NCI-H2171 treated with DMSO at 0.1 percent for 48 hours (cell line): ENCODE measurements around the gene RPRD1A.
A peak's percentile ranks its signal among the peaks of the same experiment; 100 is the strongest.
"Not testable (repeated sequence)": the region's sequence is repeated elsewhere in the genome, so short reads cannot be mapped to it uniquely, and the experiment has no call there.

Experiments
- DNase-seq: peaks from one replicate; lab custom pipeline; 2025; lab: John Stamatoyannopoulos, UW

RPRD1A gene, protein sequence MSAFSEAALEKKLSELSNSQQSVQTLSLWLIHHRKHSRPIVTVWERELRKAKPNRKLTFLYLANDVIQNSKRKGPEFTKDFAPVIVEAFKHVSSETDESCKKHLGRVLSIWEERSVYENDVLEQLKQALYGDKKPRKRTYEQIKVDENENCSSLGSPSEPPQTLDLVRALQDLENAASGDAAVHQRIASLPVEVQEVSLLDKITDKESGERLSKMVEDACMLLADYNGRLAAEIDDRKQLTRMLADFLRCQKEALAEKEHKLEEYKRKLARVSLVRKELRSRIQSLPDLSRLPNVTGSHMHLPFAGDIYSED

DNA sequence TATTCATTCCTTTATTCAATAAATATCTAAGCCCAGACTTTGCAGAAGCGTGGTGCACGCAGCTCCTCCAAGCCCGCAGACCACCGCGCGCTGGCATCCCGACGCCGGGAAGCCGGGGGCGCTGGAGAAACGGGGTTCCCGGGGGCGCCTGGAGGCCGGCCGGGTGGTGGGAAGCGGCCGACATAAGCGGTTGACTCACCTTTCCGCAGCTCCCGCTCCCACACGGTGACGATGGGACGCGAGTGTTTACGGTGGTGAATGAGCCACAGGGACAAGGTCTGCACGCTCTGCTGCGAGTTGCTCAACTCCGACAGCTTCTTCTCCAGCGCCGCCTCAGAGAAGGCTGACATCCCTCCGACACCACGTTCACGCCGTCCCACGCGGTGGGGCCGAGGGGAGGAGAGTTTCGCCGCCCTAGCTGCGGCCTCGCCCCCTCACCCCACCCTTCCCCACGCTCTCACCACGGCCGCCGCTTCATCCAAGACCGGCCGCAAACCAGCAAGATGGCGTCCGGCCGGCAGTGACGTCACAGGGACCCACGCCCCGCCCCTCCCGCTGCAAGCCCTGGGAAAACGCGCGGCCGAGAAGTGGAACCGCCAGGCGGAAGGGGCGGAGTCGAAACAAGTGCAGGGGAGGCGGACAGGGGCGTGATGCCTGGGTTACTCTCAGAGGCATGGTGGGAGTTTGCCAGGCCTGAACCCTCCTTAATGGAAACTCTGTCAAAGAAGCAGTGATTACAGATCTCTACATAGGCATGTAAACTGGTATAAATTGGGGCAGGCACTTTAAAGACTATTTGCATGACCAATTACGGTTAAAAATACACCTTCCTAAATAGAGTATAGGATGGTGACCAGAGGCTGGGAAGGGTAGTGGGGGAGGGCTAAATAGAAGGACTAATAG lies at the start of gene RPRD1A:
RPRD1A (minus strand) TSS at position 505 of the 903 bp plus-strand sequence; CDS start at position 350, 155 bp downstream.
- peak; percentile 97 for DNase-seq

DNA sequence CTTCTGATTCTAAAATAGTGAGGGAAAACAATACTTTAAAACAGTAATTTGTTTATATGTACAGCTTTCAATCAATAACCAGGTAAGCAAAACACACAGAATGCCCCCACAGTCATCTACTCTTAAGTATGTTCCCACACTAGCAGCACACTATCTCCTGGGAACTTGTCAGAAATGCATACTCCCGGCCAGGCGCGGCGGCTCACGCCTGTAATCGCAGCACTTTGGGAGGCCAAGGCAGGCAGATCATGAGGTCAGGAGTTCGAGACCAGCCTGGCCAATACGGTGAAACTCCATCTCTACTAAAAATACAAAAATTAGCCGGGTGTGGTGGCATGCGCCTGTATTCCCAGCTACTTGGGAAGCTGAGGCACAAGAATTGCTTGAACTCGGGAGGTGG lies 49.4 kb upstream of the RPRD1A start:
- not testable (repeated sequence) for DNase-seq

DNA sequence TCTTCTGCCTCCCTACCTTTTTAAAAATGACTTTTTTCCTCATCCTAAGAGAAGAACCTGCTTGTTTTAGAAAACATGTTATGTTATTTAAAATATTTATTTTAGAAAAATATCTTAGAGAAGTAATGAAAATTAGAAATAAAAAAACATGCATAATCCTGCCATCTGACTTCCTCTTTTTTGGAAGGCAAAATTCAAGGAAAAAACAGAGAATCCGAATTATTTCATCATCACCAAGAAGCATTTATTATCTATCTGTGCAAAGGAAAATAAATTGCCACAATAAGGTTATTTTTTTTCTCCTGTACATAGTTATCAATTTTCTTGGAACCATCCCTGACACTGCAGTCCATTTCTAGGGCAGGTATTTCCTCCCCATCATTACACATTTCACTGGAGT lies 47.4 kb upstream of the RPRD1A start:
- no peak for DNase-seq

DNA sequence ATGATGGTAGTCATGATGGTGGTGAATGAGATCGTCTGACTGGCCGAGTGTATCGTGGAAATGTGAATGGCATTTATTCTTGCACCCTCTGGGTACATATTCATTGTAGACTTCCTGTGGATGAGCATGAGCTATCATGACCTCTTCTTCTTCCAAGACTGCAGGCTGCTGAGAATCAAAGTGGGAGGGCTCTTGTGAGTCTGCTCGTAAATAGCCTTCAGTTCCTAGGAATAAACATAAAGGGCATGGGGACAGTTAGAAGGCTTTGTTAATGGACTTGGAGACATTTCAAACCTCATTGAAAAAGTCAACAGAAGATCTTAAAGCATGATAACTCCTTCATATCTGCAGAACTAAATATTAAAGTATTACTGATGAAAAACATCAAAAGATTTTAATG lies 46.9 kb upstream of the RPRD1A start:
- no peak for DNase-seq

DNA sequence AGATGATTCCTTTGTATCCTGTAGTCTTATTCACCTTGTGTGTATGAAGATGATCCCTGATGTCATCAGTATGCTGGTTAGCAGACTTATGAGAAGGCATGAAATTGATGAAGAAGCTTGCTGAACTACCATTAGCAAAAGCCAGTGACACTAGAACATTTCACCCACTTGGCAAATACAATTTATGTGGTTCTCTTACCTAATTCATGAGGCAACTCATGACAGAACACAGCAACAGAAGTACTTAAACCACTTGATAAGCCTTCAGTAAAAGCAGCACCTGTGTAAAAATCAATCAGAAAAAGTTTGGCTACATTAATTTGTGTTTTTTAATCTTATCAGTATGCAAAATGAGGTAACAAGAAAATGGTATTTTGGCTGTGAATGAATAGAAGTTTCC lies 44.9 kb upstream of the RPRD1A start:
- no peak for DNase-seq

DNA sequence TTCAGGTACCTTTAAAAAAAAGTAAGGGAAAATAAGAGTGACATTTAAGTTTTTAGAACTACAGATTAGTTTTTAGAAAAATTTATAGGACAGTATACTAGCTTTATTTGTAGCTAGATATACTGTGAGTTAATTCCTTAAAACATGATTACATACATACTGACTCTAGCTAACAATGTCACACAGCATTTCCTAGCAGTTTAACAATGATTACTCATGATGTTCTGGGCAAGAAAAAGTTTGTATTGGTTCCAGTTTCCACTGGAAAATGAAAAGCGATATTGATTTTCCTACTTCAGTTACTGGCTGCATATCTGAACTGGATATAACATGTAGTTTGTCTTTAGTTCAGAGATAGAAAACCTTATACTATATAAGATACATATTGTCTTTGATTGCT lies 42.4 kb upstream of the RPRD1A start:
- DNase-seq = no peak

DNA sequence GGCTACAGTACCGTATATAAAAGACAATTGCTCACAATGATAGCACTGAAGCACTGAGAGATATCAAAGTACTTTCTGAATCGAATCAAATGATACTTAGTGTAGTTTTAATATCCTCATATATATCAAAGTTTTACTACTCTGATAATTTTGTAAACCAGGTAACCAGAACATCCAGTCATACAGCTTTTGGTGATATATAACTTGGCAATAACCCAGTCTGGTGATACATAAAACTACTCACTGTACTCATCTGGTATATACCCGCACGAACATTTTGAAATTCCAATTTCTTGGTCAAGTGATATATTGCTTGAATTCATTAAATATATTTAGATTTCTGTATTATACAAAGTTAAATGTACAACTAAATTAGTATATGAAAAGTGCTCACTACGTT lies 41.2 kb upstream of the RPRD1A start:
- no peak for DNase-seq

DNA sequence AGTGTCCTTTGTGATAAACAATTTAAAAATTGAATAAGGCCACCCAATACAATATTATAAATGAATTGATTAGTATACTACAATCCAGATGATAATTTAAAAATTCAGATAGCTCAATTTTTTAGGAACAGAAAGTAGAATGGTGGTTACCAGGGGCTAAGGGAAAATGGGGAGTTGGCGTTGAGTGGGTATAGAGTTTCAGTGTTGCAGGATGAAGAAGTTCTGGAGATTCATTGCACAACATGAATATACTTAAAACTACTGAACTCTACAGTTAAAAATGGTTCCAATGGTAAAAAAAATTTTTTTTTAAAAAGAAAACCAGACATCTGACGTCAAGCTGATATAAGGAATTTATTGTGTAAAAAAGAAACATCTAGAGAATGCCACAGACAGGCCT lies 40.8 kb upstream of the RPRD1A start:
- no peak for DNase-seq

DNA sequence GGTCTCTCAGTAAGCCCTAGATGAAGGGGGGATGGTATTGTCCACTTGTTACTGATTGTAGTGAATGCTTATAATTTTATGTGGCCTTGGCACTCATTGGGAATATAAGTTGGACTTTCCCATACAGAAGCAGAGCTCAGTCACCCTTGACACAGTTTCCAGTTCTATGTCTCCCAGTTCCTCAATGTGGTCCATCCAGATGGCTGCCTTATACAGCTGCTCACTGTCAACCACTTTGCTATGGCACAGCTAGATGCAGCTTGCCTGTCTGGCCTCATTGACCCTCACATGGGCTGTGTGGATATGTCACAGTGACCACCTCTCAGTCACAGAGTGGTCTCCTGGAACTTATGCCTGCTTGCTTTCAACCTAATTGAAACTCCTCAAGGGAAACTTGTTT lies 40.1 kb upstream of the RPRD1A start:
- no peak for DNase-seq

DNA sequence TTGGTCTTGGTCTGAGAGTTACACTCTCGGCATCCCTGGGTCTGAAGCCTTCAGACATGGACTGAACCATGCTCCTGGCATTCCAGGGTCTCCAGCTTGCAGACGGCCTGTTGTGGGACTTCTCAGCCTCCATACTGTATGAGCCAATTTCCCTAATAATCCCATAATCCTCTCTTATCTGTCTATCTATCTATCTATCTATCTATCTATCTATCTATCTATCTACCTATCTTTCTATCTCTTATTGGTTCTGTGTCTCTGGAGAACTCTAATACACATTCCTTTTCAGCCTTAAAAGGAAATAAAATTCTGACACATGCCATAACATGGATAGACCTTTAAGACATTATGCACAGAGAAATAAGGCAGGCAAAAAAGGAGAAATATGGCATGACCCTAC lies 37.4 kb upstream of the RPRD1A start:
- DNase-seq = no peak

DNA sequence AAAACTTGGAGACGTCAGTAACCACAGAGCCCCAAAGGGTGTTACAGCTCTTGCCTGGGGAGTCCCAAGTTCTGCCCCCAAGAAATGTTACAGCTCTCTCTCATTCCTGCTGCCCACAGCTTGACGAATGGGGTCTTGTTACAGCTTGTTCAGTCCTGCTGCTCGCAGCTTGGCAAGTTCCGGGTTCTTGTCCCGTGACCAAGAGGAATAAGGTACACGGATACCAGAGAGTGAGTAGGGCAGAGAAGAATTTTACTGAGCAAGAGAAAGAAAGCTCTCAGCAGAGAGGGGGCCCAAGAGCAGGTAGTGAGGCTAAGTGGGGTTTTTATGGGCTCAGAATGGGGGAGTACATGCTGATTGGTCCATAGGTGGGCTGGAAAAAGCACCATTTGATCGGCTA lies 34.6 kb upstream of the RPRD1A start:
- no peak for DNase-seq

DNA sequence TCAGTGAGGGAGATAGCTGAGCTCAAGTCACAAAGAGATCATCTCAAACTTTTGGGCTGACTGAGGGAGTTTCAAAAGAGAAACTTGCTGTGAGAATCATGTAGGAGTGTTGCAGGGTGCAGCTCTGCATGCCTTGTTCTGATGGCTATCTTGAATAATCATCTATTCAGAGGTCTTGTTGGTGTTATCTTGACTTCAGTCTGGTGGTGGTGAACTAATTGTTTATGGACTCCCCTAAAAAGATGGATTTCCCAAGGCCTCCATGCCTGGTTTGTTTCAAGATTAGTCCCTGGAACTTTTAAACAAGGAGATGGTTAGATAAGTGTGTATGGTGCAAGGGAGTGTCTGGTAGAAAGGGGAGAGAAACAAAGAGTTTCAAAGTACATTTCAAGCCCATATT lies 32.0 kb upstream of the RPRD1A start:
- DNase-seq = no peak

DNA sequence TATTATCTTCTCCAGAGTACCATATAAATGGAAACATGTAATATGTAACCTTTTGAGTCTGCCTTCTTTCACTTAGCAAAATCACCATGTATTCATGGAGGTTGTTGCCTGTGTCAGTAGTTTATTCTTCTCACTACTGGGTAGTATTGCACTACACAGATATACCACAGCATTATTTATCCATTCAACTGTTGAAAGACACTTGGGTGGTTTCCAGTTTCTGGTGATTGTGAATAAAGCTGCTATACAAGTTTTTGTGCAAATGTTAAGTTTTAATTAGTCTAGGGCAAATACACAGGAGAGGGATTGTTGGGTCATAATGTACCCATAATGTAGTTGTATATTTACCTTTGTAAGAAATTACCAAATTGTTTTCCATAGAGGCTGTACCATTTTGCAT lies 29.6 kb upstream of the RPRD1A start:
- DNase-seq = no peak

DNA sequence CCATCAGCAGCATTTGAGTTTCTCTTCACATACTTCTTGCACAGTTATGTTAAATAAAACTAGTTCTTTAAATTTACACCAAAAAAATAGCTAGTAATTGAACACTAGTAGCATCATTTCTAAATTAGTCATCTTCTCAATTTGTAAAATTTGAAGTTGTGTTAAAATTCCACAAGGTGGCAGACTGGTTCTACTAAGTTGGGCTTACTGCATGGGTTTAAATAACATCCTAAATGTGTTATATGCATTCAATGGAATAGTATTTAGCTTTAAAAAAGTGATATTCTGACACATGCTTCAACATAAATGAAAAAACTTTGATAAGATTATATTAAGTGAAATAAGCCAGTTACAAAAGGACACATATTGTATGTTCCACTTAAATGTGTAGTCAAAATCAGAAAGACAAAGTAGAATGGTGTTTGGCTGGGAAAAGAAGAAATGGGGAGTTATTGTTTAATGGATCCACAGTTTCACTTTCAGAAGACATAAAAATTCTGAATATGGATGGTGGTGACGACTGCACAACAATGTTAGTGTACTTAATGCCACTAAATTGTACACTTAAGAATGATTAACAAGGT lies 28.7 kb upstream of the RPRD1A start:
- DNase-seq = peak; percentile 78

DNA sequence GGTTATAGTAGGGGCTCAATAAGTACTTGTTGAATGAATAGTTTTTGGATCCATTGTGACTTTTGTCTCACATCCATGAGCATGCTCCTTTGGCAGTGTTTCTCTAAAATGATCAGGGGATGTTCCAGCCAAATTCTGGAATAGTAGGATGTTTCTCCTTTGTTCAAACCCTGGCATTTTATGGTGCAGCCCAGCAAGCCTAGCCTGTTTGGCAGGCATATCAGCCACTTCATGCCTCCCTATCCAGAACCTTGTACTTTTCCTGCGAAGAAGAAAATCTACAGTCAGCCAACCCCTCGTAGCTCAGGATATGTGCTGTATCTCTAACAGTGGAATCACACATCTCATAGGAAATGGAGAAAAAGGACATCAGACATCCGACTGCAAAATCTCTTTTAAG lies 27.1 kb upstream of the RPRD1A start:
- DNase-seq = no peak

DNA sequence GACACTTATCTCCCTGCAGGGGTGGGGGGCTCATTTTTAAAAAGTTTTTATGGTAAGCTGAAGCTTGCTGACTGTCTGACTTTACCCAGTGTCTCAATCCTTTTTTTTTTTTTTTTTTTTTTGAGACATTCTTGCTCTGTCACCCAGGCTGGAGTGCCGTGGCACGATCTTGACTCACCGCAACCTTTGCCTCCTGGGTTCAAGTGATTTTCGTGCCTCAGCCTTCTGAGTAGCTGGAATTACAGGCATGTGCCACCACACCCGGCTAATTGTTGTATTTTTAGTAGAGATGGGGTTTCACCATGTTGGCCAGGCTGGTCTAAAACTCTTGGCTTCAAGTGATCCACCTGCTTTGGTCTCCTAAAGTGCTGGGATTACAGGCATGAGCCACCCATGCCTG lies 24.8 kb upstream of the RPRD1A start:
- DNase-seq = not testable (repeated sequence)

DNA sequence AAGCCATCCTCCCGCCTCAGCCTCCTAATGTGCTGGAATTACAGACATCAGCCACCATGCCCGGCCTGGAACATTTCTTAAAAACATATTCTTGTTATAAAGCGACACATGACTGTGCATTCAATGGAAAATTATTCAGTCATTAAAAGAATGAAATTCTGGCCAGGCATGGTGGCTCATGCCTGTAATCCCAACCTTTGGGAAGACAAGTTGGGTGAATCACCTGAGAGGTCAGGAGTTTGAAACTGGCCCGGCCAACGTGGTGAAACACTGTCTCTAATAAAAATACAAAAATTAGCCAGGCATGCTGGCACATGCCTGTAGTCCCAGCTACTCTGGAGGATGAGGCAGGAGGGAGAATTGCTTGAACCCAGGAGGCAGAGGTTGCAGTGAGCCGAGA lies 21.6 kb upstream of the RPRD1A start:
- DNase-seq = no peak

DNA sequence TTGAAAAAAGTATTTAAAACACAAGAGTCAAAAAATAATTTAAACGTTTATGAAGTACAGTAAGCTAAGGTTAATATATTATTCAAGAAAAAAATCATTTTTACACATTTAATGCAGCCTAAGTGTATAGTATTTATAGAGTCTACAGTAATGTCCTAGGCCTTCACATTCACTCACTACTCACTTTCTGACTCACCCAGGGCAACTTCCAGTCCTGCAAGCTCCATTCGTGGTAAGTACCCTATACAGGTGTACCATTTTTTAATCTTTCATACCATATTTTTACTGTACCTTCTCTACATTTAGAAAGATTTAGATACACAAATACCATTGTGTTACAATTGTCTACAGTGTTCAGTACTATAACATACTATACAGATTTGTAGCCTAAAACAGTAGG lies 20.9 kb upstream of the RPRD1A start:
- DNase-seq = no peak

DNA sequence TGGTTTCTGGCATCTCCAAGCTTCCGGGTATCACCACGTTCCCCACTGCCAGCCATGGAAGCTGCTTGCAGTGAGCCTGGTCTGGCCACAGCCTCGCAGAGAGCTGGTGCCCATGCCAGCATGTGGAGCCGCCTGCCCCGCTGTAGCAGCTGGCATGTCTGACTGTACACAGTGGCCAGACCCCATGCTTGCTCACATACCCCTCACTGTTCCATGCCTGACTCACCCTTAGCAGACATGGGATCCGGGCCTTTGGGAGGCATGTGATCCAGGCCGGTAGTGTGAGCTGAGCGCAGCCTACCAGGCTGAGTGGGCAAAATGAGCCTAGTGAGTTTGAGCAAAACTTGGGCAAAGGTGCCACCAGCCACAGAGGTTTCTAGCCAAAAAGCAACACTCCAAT lies 18.8 kb upstream of the RPRD1A start:
- DNase-seq = no peak

DNA sequence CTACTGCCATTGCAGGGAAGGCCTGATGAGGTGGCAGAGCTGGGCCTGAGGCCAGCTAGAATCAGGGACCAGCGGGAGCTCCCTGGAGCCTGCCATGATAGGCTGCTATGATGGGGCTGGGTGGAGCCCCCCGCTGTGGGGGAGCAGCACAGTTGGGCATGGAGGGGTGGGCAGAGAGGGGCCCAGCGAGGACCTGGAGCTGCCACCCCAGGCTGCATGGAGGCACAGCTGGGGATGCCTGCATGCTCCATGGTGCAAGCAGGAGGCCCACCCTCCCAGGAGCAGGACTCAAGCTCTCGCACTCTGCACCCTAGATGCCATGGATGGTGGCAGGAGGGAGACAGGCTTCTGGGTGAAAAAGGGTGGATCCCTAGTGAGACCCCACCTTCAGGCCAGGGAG lies 17.8 kb upstream of the RPRD1A start:
- no peak for DNase-seq

DNA sequence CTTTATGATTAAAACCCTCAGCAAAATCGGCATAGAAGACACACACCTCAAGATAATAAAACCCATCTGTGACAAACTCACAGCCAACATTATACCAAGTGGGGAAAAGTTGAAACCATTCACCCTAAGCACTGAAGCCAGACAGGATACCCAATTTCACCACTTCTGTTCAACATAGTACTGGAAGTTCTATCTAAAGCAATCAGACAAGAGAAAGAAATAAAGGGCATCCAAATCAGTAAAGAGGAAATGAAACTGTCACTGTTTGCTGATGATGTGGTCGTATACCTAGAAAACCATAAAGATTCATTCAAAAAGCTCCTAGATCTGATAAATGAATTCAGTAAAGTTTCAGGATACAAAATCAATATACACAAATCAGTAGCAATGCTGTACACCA lies 16.4 kb upstream of the RPRD1A start:
- no peak for DNase-seq

DNA sequence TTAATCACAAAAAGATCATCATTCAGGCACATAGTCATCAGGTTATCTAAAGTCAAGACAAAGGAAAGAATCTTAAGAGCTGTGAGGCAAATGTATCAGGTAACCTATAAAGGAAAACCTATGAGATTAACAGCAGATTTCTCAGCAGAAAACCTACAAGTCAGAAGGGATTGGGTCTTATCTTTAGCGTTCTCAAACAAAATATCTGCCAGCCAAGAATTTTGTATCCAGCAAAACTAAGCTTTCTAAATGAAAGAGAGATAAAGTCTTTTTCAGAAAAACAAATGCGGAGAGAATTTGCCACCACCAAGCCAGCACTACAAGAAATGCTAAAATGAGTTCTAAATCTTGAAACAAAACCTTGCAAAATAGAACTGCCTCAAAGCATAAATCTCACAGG lies 13.8 kb upstream of the RPRD1A start:
- DNase-seq = not testable (repeated sequence)
